GM12891 (cell line): Measurements from ENCODE around the gene ARID1B.

Experiments
- POLR2A ChIP-seq: IDR thresholded peaks from 2 replicates; pipeline ENCODE4 v1.6.1; 2011; ENCODE audit warnings: low read depth, low read length, control low read depth
- POLR2AphosphoS5 ChIP-seq: IDR thresholded peaks from 2 replicates; pipeline ENCODE4 v1.6.1; 2011; ENCODE audit warnings: low read depth, low read length, control low read depth
- SPI1 ChIP-seq: IDR thresholded peaks from 2 replicates; pipeline ENCODE4 v1.6.1; 2011; ENCODE audit warnings: low read depth, low read length, control low read depth
- TAF1 ChIP-seq: IDR thresholded peaks from 2 replicates; pipeline ENCODE4 v1.6.1; 2011; ENCODE audit warnings: low read depth, low read length, control low read depth

DNA sequence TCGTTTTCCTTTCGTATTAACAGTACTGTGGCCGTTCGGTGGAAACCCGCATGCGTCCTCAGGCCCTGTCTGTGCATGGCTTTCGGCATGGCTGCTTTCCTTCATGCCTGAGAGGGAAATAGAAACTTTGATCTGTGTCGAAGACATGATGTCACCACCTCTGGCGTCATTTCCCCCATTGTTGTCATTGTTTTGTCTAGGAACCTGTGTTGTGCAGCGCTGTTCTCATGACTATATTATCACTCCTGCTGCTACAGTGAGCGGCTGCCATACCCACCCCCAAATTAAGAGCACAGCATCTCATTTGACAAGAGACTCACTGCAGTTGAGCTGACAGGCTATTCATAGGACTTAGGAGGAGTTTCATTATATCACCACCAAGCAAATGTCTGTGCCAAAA, 373.9 kb downstream of the ARID1B start:
- no peak for TF ChIP-seq TAF1
- no peak for TF ChIP-seq POLR2A
- no peak for TF ChIP-seq POLR2AphosphoS5
- TF ChIP-seq SPI1: no peak
